Activated naive CD4-positive, alpha-beta T cell (primary cell): ENCODE results near the gene ANO6.
"Not testable (repeated sequence)": the region's sequence is repeated elsewhere in the genome, so short reads cannot be mapped to it uniquely, and the experiment has no call there.

Source experiments
- DNase-seq, 4 experiments: peaks; one replicate each; lab custom pipeline; 2025; lab: John Stamatoyannopoulos, UW

ANO6 gene, protein sequence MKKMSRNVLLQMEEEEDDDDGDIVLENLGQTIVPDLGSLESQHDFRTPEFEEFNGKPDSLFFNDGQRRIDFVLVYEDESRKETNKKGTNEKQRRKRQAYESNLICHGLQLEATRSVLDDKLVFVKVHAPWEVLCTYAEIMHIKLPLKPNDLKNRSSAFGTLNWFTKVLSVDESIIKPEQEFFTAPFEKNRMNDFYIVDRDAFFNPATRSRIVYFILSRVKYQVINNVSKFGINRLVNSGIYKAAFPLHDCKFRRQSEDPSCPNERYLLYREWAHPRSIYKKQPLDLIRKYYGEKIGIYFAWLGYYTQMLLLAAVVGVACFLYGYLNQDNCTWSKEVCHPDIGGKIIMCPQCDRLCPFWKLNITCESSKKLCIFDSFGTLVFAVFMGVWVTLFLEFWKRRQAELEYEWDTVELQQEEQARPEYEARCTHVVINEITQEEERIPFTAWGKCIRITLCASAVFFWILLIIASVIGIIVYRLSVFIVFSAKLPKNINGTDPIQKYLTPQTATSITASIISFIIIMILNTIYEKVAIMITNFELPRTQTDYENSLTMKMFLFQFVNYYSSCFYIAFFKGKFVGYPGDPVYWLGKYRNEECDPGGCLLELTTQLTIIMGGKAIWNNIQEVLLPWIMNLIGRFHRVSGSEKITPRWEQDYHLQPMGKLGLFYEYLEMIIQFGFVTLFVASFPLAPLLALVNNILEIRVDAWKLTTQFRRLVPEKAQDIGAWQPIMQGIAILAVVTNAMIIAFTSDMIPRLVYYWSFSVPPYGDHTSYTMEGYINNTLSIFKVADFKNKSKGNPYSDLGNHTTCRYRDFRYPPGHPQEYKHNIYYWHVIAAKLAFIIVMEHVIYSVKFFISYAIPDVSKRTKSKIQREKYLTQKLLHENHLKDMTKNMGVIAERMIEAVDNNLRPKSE

GRCh38 chr12:45215419-45216229 is at the start of gene ANO6:
Gene ANO6, plus strand, starts transcription at chr12:45216095. Its CDS starts 227 bp downstream, at chr12:45216322.
- peak; percentile 53 to 62 (median 56) for DNase-seq

- no peak for DNase-seq
Measured at GRCh38 chr12:45168976-45169375, 46.9 kb upstream of the ANO6 start.

DNA sequence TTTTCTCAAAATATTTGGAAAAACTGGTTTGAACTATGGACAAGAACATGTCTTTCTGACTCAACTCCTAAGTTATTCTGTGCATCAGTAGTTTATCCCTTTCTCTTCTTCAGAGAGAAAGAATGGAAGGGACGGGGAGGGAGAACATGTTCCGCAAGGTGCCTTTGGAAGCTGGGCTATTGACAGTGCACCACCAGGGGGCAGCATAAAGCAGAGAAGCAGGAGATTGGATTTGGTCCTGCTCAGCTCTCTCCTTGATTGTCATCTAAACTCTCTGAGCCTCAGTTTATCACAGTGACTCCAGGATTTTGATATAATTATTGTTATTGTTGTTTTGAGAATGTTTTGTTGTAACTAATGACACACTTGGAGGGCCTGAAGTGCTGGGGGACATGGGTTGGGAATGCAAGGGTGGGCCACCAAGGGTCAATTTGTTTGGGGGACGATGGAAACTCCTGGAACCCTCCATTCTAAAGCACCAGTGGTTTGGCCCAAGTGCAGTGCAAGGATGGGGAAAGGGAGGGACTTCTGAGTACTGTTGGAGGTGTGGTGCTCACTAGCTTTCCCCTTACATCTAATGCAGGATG is 45.3 kb upstream of the ANO6 start:
- DNase-seq, result peak; percentile 28 to 75 (median 68)

DNA sequence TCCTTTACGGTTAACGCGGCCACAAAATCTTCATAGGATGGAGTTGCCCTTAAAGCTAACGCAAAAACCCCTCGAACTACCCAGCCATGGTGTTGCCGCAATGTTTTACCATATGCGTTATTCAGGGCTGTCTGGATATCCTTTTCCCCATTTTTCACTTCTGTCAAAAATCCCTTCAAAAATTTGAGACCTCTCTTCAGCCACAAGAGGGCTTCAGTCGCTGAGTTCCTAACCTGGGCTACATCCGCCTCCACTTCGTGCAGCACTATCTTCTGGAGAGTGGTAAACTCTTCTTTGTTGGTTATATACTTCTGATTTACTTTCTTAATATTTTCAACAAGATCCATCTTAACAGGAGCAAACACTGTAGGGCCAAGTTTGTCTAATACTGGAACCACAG is 42.6 kb upstream of the ANO6 start:
- not testable (repeated sequence) for DNase-seq

DNA sequence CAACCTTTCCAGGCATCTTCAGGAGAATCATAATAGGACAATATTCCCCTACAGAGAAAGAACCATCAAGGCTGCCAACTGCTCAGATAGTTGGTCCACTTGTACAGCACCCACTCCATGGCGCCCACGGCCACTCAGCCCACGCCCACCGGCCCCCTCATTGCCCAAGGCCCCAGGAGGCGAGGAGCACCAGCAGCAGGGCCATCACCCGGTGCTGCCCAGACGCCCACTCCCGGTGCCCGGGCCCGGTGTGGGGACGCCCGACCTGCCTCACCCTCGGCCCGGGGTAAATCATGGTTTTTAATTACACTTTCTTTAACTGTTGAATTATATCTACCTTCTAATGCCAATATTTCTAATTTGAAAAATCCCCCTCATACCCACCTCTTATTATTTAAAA is 41.3 kb upstream of the ANO6 start:
- DNase-seq, result no peak

DNA sequence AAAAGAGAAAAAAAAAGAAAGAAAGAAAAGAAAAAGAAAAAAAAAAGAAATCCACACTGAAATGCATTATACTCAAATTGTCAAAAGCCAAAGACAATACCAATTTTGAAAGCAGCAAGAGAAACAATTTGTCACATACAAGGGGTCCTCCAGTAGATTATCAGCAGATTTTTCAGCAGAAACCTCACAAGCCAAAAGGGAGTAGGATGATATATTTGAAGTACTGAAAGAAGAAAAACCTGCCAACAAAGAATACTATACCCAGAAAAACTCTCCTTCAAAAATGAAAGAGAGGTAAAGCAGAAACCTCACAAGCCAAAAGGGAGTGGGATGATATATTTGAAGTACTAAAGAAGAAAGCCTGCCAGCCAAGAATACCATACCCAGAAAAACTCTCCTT is 37.1 kb upstream of the ANO6 start:
- no peak for DNase-seq

DNA sequence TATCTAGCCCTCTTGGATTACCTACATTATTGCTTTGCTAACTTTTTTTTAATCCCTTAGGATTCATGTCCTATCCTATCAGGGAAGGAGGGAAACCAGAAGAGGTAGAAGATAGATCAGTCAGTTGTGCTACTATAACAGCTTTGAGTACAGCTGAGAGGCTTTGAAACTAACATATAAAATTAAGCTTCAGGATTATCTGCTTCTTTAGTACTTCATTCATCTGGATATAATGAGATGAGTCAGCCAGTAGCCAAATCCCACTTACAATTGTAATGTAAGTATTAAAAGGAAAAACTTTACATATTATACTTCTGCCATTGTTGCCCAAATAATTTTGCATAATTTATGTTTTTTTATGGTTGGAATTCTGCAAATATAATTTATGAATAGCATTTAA is 33.4 kb upstream of the ANO6 start:
- no peak for DNase-seq

GRCh38 chr12:45183246-45183645 is 32.6 kb upstream of the ANO6 start:
- no peak for DNase-seq

- DNase-seq, result no peak
Measured at GRCh38 chr12:45184147-45184963, 31.5 kb upstream of the ANO6 start.

DNA sequence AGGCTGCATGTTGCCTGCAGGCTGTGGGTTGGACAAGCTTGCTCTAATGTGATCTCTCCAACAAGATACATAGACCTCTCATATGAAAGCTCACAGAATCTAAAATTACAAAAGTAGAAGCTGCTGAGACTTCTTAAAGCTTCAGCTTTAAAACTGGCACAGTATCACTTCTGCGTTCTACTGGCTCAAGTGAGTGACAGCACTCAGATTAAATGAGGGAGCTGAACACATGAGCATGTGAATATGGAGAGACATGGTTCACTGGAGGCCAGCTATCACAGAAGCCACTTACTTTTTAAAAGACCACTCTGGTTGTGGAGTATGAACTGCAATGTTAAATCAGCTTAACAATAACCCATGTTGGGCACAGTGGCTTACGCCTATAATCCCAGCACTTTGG is 29.1 kb upstream of the ANO6 start:
- no peak for DNase-seq

DNA sequence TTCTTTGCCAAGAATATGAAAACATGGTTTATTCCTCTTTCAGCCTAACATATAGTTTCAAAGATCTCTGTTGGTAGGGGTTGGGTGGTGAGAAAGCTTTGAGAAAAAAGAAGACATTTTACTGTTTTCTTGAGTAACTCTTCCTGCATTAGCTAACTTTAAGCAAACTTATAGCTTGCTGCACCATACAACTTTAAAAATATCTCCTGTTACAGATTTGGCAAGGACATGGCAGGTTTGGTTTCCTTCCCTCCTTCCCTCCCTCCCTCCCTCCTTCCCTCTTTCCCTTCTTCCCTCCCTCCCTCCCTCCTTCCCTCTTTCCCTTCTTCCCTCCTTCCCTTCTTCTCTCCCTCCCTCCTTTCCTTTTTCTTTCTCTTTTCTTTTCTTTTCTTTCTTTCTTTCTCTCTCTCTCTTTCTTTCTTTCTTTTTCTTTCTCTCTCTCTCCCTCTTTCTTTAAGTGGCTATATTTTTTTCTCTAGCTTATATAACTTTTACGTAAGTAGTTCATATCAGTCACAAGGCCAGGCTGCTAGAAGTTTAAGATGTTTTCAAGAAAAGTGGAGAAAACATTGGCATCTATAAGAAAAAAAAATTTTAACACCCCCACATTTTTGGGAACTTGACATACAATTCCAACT is 26.0 kb upstream of the ANO6 start:
- no peak for DNase-seq

DNA sequence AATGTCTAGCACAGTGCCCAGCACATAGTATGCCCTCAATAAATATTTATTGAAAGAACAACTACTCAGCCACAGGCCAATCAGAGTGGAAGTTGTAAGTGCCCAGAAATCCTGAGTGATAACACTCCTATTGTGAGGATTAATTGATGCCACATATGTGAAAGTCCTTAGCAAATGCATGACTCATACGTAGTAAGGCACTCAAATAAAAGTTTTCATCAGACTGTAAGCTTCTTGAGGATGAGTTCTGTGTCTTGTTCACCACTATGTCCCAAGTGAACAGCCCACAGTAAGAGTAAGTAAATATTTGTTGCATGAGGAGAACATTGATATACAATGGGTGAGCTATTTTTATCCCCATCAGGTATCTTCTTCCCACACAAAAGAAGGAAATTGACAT is 24.7 kb upstream of the ANO6 start:
- DNase-seq, result no peak

DNA sequence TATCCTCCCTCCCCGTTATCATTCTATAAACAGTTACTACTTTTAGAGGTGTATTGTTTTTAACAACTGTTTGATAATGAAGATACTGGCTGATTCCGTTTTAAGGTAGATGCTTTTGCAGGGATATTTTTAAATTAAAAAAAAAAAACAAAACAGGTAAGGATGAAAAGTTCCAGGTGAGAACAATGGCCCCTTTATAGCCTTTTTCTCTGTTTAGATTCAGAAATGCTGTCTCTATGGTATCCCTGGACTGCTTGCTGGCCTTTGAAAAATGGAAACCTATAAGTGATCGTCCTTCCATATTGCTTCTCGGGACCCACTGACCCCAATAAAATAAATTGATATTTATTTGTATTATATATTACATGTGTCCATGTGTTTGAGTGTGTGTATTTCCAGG is 23.2 kb upstream of the ANO6 start:
- DNase-seq, result no peak

- DNase-seq, result no peak
Measured at GRCh38 chr12:45200491-45201043, 15.3 kb upstream of the ANO6 start.

DNA sequence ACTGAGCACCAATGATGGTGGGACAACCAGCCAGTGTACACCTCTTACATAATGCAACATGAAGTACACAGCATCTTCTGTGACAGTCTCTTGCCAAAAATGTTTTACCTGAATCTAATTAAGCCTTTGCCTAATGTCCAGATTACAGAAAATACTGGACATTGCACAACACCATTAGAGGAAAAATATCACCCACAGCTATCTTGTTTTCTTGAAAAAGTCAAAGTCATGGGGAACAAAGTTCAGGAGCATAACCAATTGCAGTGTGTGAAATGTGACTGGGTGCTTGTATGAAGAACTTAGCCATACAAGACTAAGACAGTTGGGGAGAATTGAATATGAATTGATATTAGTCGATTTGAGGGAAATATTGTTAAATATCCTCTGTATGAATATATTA is 12.1 kb upstream of the ANO6 start:
- DNase-seq, result no peak

DNA sequence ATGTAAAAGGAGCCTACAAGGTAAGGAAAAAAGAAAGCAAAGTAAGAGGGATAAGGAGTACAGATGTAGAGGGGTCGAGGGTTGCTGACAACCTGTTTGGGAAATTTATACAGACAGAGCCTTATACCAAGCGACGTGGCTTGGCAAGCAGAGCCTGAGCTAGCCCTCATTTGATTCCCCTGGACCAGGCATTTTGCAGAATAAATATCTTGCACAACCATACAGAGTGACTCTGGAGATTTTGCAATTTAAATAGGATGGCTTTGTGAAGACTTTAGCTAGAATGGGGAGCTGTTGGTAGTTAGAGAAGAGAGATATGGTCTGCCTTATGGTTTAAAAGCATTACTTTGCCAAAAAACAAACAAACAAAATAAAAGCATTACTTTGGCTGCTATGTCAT is 11.1 kb upstream of the ANO6 start:
- no peak for DNase-seq

GRCh38 chr12:45205165-45205825 is 10.6 kb upstream of the ANO6 start:
- no peak for DNase-seq

GRCh38 chr12:45208604-45209487 is 7.0 kb upstream of the ANO6 start:
- DNase-seq, result no peak

- DNase-seq, result no peak
Measured at GRCh38 chr12:45209784-45210183, 6.1 kb upstream of the ANO6 start.
